Fibroblast of the aortic adventitia (primary cell): ENCODE results near the gene DNAJC19. TPM values are rescaled to one million over a fixed set of nuclear protein-coding genes. Genes with fewer than 3 reads are reported as not detected.

Experiments used
- DNase-seq: peaks from one replicate; pipeline ENCODE4 v3.0.0-alpha.2; 2010; ENCODE audit warnings: low read depth
- H3K4me3 ChIP-seq: 2 replicates; pipeline ENCODE4 v1.5.1; 2011; ENCODE audit warnings: low read depth, mild to moderate bottlenecking, control low read depth, low read length, moderate library complexity
- total RNA-seq: library from RNA; depleted of rRNA; stranded (reverse); fragments of >200 nt; gene quantifications from 2 replicates; pipeline ENCODE4 v1.2.3, GENCODE V29; 2012; ENCODE audit warnings: low replicate concordance
- TF ChIP-seq, protein P1 (sequence below): IDR thresholded peaks from 2 replicates; pipeline ENCODE4 v1.5.1; 2011; ENCODE audit warnings: mild to moderate bottlenecking, low read length, control low read depth, inconsistent platforms; ENCODE audit not compliant: insufficient read depth

DNAJC19 gene
- total RNA-seq, 1 donor, result 29.5 TPM

DNA sequence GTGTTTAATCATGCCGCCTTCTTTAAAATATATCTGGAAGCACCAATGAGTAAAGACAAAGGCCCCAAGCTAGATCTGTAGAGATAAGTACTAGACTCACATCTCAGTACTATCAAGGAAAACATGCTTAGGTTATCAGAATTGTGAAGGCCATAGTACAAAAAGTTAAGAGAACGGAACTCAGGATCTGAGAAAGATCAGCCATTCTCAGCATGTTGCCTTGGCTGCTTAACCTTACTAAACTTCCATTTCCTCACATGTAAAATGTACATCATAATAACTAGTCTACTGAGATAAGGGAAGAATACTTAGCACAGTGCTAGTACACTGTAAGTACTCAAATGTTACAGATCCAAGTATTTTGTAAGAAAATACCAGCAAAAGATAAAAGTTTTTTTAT lies 7.6 kb downstream of the DNAJC19 start:
- TF ChIP-seq, protein P1, sequence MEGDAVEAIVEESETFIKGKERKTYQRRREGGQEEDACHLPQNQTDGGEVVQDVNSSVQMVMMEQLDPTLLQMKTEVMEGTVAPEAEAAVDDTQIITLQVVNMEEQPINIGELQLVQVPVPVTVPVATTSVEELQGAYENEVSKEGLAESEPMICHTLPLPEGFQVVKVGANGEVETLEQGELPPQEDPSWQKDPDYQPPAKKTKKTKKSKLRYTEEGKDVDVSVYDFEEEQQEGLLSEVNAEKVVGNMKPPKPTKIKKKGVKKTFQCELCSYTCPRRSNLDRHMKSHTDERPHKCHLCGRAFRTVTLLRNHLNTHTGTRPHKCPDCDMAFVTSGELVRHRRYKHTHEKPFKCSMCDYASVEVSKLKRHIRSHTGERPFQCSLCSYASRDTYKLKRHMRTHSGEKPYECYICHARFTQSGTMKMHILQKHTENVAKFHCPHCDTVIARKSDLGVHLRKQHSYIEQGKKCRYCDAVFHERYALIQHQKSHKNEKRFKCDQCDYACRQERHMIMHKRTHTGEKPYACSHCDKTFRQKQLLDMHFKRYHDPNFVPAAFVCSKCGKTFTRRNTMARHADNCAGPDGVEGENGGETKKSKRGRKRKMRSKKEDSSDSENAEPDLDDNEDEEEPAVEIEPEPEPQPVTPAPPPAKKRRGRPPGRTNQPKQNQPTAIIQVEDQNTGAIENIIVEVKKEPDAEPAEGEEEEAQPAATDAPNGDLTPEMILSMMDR, result no peak
- H3K4me3 ChIP-seq, result no peak overlapping the region
- no peak for DNase-seq

DNA sequence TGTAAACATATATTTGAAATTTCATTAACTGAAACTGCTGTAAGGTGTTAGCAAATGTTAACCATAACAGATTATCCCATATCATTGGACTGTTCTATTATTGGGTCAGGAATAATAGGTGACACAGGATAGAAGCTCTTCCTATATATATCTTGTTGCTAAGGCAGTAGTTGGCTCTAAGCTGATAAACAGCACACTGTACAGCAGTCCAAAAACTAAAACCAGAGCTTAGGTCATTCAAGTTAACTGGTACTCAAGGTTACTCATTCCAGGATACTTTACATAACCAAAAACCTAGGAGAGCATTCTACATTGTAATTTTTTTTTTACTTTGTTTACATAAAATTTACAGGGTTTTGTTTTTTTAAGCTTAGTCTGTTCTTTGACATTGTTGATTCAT lies 8.9 kb downstream of the DNAJC19 start:
- TF ChIP-seq, protein P1, result no peak
- peak; percentile 36 for DNase-seq
- H3K4me3 ChIP-seq, result no peak overlapping the region

DNA sequence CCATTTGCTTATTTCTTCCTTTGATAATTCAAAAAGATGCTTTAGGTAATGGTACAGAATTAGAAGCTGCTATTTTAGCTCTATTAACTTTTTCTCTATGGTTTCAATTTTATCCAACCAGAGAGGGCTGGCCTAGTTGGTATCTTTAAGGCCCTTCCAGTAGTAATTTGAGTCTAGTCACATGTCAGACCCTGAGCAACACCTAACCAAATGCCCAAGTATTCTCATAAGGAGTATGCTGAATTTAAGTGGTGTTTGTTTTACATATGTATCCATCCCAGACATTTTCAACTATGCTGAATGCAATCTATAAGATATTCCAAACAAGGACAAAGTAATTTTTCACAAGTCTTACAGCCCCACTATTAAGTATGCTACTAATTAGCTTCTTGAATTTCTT lies 9.6 kb downstream of the DNAJC19 start:
- no peak overlapping the region for H3K4me3 ChIP-seq
- no peak for DNase-seq
- TF ChIP-seq, protein P1, result no peak

DNA sequence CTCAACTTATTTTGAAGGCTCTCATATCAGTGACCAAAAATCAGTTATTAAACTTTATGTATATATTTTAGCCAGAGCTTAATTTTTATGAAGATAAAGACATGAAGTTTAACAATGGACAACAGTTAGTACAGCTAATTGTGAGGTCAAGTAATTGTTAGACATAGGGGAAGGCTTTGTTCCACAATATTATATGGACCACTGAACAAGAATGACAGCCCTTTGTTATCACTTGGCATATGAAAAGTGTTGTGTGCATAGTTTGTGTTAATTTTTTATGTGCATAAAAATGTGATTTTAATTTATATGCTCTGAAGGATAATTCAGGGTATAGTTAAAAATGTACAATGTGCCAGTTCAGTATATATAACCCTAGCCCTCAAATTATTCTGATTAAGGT lies 12.0 kb downstream of the DNAJC19 start:
- TF ChIP-seq, protein P1, result no peak
- H3K4me3 ChIP-seq, result no peak overlapping the region
- DNase-seq, result no peak

DNA sequence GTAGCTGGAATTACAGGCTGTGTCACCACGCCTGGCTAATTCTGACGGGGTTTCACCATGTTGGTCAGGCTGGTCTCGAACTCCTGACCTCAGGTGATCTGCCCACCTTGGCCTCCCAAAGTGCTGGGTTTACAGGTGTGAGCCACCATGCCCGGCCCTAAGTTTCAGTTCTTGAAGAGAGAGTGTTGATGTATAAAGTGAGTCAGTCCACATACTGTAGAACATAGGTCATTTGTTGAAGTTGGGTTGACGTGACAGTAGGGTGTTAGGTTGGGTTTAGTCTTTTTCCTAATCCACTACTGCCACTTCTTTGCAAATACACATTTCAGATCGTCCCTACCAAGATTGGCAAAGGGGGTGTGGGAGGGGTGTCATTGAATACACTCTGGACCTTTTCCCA lies 15.2 kb downstream of the DNAJC19 start:
- H3K4me3 ChIP-seq, result no peak overlapping the region
- DNase-seq, result no peak
- TF ChIP-seq, protein P1, result no peak

DNA sequence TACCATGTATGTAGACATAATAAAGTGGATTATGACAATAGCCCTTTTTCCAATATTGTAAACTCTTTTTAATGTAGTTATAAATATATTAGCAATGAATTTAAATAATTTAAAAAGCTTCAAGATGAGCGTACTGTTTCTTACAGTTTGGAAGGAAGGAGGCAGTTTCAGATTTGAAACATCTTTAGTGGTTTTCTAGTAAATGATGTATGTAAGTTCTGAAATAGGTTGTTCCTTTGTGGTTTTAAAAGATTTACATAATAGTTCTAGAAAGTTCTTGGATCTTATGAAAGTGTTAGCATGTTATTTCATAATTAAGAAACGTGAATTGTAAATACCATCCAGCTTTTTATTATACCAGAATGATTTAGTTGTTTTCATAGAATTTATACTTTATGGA lies 16.0 kb downstream of the DNAJC19 start:
- TF ChIP-seq, protein P1, result no peak
- no peak overlapping the region for H3K4me3 ChIP-seq
- no peak for DNase-seq

DNA sequence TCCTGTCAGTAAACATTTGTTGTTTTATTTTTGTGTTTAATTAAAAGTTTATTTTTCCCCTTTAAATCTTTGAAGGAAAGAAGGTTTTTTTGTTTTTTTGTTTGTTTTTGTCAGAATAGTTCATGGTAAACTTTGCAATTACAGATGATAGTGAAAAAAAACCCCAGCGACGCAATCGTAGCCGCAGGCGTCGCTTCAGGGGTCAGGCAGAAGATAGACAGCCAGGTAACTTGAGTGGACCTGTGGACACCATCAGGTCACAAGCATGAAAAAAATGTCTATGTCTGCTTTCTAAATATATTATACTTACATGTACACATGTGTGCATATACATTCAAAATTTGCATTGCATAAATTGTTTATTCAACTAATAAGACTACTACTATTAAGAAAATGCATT lies 18.6 kb downstream of the DNAJC19 start:
- no peak for DNase-seq
- TF ChIP-seq, protein P1, result no peak
- no peak overlapping the region for H3K4me3 ChIP-seq
